GM15510 (cell line): ENCODE results near the gene RUFY1.

Experiments
- POLR2A ChIP-seq: IDR thresholded peaks from 3 replicates; pipeline ENCODE4 v1.6.1; 2011; ENCODE audit warnings: borderline replicate concordance; ENCODE audit not compliant: insufficient read length; ENCODE audit errors: extremely low read depth

RUFY1 gene

GRCh38 chr5:179601871-179602625 is 51.7 kb downstream of the RUFY1 start:
- TF ChIP-seq POLR2A: no peak

GRCh38 chr5:179603308-179603707 is 53.0 kb downstream of the RUFY1 start:
- TF ChIP-seq POLR2A: no peak

- TF ChIP-seq POLR2A: no peak
Measured at GRCh38 chr5:179605026-179605833, 54.9 kb downstream of the RUFY1 start.

- no peak for TF ChIP-seq POLR2A
Measured at GRCh38 chr5:179606071-179606909, 55.9 kb downstream of the RUFY1 start.

- no peak for TF ChIP-seq POLR2A
Measured at GRCh38 chr5:179606910-179607159, 56.5 kb downstream of the RUFY1 start.

- TF ChIP-seq POLR2A: no peak
Measured at GRCh38 chr5:179607160-179607931, 57.0 kb downstream of the RUFY1 start.

GRCh38 chr5:179608131-179608581 is 57.8 kb downstream of the RUFY1 start:
- no peak for TF ChIP-seq POLR2A

GRCh38 chr5:179609834-179610108 is 59.4 kb downstream of the RUFY1 start:
- no peak for TF ChIP-seq POLR2A

GRCh38 chr5:179610109-179610902 is 60.0 kb downstream of the RUFY1 start:
- TF ChIP-seq POLR2A: peak; percentile 22

- TF ChIP-seq POLR2A: no peak
Measured at GRCh38 chr5:179610903-179611265, 60.5 kb downstream of the RUFY1 start.

- TF ChIP-seq POLR2A: peak; percentile 10
Measured at GRCh38 chr5:179612577-179613459, 62.5 kb downstream of the RUFY1 start.

GRCh38 chr5:179613460-179614071 is 63.2 kb downstream of the RUFY1 start:
- no peak for TF ChIP-seq POLR2A

GRCh38 chr5:179614745-179615144 is 64.4 kb downstream of the RUFY1 start:
- no peak for TF ChIP-seq POLR2A
